DND-41 (cell line): ENCODE data around the gene ADGRD2.

Experiments used
- CTCF ChIP-seq: IDR thresholded peaks from 2 replicates; pipeline ENCODE4 v1.5.1; 2012; ENCODE audit warnings: borderline replicate concordance, low read length, moderate library complexity, mild to moderate bottlenecking; ENCODE audit not compliant: poor library complexity, severe bottlenecking; ENCODE audit errors: extremely low read depth
- EZH2 ChIP-seq: IDR thresholded peaks from 3 replicates; pipeline ENCODE4 v1.6.1; 2012; ENCODE audit warnings: borderline replicate concordance, low read depth, mild to moderate bottlenecking, moderate library complexity, low read length, inconsistent platforms; ENCODE audit not compliant: severe bottlenecking

GRCh38 chr9:124439086-124439485 lies 11.2 kb upstream of the ADGRD2 start:
- TF ChIP-seq CTCF (no peak), EZH2 (no peak)
